Adipose tissue (tissue), 3 donors: ENCODE results near the gene PLXNA4. TPM values are rescaled to one million over a fixed set of nuclear protein-coding genes. Genes with fewer than 3 reads are reported as not detected.

ENCODE experiments used
- H3K27ac ChIP-seq: one replicate; pipeline ENCODE4 v1.5.1; 2013; ENCODE audit warnings: low read depth, low read length
- WGBS, 3 donors: extraction: QIAGEN DNeasy Blood & Tissue Kit; methylation state at CpG; one replicate each; pipeline ENCODE4 v1.1.7; 2013; 5-methylcytosine and 5-hydroxymethylcytosine counted together
- polyA plus RNA-seq, 3 donors: library from polyadenylated mRNA; stranded (reverse); fragments of 200-250 nt; gene quantifications; one replicate each; pipeline ENCODE4 v1.2.3, GENCODE V29; 2013
- donor health status: healthy with polysubstance abuse.
- donor health status: Bipolar disorder and iron deficiency.
- donor health status: healthy.

Gene PLXNA4
- polyA plus RNA-seq, 3 donors: 1.6 to 38.3 (median 11.6) TPM

- WGBS, 3 donors: 56 to 73% (median 69%) methylated on average over 6 of the region's 6 CpGs
- H3K27ac ChIP-seq: no peak overlapping the region
These were observed 422.0 kb downstream of the PLXNA4 start for GRCh38 chr7:132154248-132154647.

- WGBS, 3 donors: 78 to 86% (median 83%) methylated on average over 7 of the region's 7 CpGs
- no peak overlapping the region for H3K27ac ChIP-seq
These were observed 424.0 kb downstream of the PLXNA4 start for GRCh38 chr7:132152131-132152889.

GRCh38 chr7:132150711-132151110 is 425.6 kb downstream of the PLXNA4 start:
- 87 to 96% (median 94%) methylated on average over 2 of the region's 2 CpGs for WGBS, 3 donors
- no peak overlapping the region for H3K27ac ChIP-seq

GRCh38 chr7:132149436-132150304 is 426.6 kb downstream of the PLXNA4 start:
- H3K27ac ChIP-seq: no peak overlapping the region
- 55 to 74% (median 71%) methylated on average over 8 of the region's 8 CpGs for WGBS, 3 donors

GRCh38 chr7:132148876-132149275 is 427.4 kb downstream of the PLXNA4 start:
- 79 to 88% (median 87%) methylated on average over 3 of the region's 3 CpGs for WGBS, 3 donors
- H3K27ac ChIP-seq: no peak overlapping the region

GRCh38 chr7:132145466-132145865 is 430.8 kb downstream of the PLXNA4 start:
- 64 to 71% (median 68%) methylated on average over 8 of the region's 8 CpGs for WGBS, 3 donors
- H3K27ac ChIP-seq: no peak overlapping the region

GRCh38 chr7:132145063-132145462 is 431.2 kb downstream of the PLXNA4 start:
- no peak overlapping the region for H3K27ac ChIP-seq
- WGBS, 3 donors: 70 to 92% (median 84%) methylated on average over 9 of the region's 9 CpGs

GRCh38 chr7:132142006-132142405 is 434.3 kb downstream of the PLXNA4 start:
- 83 to 90% (median 88%) methylated on average over 3 of the region's 3 CpGs for WGBS, 3 donors

GRCh38 chr7:132141109-132141508 is 435.2 kb downstream of the PLXNA4 start:
- WGBS, 3 donors: 59 to 82% (median 60%) methylated on average over 3 of the region's 3 CpGs
- H3K27ac ChIP-seq: no peak overlapping the region

More at GRCh38 chr7:132142006-132142405, 434.3 kb downstream of the PLXNA4 start:
- H3K27ac ChIP-seq: no peak overlapping the region

- no peak overlapping the region for H3K27ac ChIP-seq
- WGBS, 3 donors: 79 to 84% (median 79%) methylated on average over 5 of the region's 5 CpGs
These were observed 435.9 kb downstream of the PLXNA4 start for GRCh38 chr7:132140341-132140740.

GRCh38 chr7:132138817-132139216 is 437.5 kb downstream of the PLXNA4 start:
- WGBS, 3 donors: 75 to 88% (median 83%) methylated on average over 2 of the region's 2 CpGs
- no peak overlapping the region for H3K27ac ChIP-seq

GRCh38 chr7:132137681-132138080 is 438.6 kb downstream of the PLXNA4 start:
- WGBS, 3 donors: 92 to 97% (median 94%) methylated on average over 5 of the region's 5 CpGs
- no peak overlapping the region for H3K27ac ChIP-seq

GRCh38 chr7:132135746-132136385 is 440.4 kb downstream of the PLXNA4 start:
- WGBS, 3 donors: 83 to 84% (median 84%) methylated on average over 8 of the region's 8 CpGs
- H3K27ac ChIP-seq: no peak overlapping the region

GRCh38 chr7:132134814-132135445 is 441.3 kb downstream of the PLXNA4 start:
- no peak overlapping the region for H3K27ac ChIP-seq
- WGBS, 3 donors: 78 to 85% (median 79%) methylated on average over 5 of the region's 5 CpGs

GRCh38 chr7:132133501-132133900 is 442.8 kb downstream of the PLXNA4 start:
- no peak overlapping the region for H3K27ac ChIP-seq
- 90 to 96% (median 92%) methylated on average over 6 of the region's 6 CpGs for WGBS, 3 donors

GRCh38 chr7:132131196-132131595 is 445.1 kb downstream of the PLXNA4 start:
- H3K27ac ChIP-seq: no peak overlapping the region
- 64 to 70% (median 65%) methylated on average over 3 of the region's 3 CpGs for WGBS, 3 donors

GRCh38 chr7:132130497-132130896 is 445.8 kb downstream of the PLXNA4 start:
- H3K27ac ChIP-seq: no peak overlapping the region
- 81 to 85% (median 82%) methylated on average over 5 of the region's 5 CpGs for WGBS, 3 donors

- H3K27ac ChIP-seq: no peak overlapping the region
- WGBS, 3 donors: 69 to 88% (median 83%) methylated on average over 12 of the region's 12 CpGs
These were observed 450.2 kb downstream of the PLXNA4 start for GRCh38 chr7:132125872-132126595.
